Natural killer cell (primary cell): Measurements from ENCODE around the gene SULT1A3. TPM values are rescaled to one million over a fixed set of nuclear protein-coding genes. Genes with fewer than 3 reads are reported as not detected.
"Not testable (repeated sequence)": the region's sequence is repeated elsewhere in the genome, so short reads cannot be mapped to it uniquely, and the experiment has no call there.

Experiments used
- ATAC-seq, 3 donors: fragments of 150-1000 bp in 2 of 3; fragments of 200-7000 bp in 1 of 3; cut with Tn5 transposase; 1 replicate in 1 of 3; 2 replicates in 2 of 3; pipeline ENCODE4 v1.10.0; 2021; ENCODE audit warnings: mild to moderate bottlenecking in 2 of 3, moderate library complexity in 2 of 3
- DNase-seq, 2 donors: peaks; one replicate each; pipeline versions ENCODE4 v3.0.0 to v3.0.0-alpha.2; 2013 to 2021; ENCODE audit warnings: mixed read lengths in 1 of 2
- H3K27ac ChIP-seq: one replicate; pipeline ENCODE4 v1.5.1; 2013; ENCODE audit warnings: mild to moderate bottlenecking, low read length
- H3K27me3 ChIP-seq: one replicate; pipeline ENCODE4 v1.6.1; 2013; ENCODE audit warnings: low read length; ENCODE audit not compliant: control insufficient read depth, insufficient read depth
- H3K36me3 ChIP-seq: one replicate; pipeline ENCODE4 v1.6.1; 2013; ENCODE audit warnings: low read length; ENCODE audit not compliant: control insufficient read depth, insufficient read depth
- H3K4me1 ChIP-seq: one replicate; pipeline ENCODE4 v1.6.1; 2013; ENCODE audit warnings: low read length; ENCODE audit not compliant: control insufficient read depth, insufficient read depth
- H3K4me3 ChIP-seq: one replicate; pipeline ENCODE4 v1.5.1; 2013; ENCODE audit warnings: low read length
- H3K9me3 ChIP-seq: one replicate; pipeline ENCODE4 v1.6.1; 2013; ENCODE audit warnings: low read length; ENCODE audit not compliant: control insufficient read depth, insufficient read depth
- H3K27ac Mint-ChIP-seq, 2 donors: one replicate each; pipeline ENCODE4 v1.8.0; 2022; ENCODE audit warnings: mild to moderate bottlenecking in 2 of 2, mixed read lengths in 2 of 2, moderate library complexity in 1 of 2
- H3K27me3 Mint-ChIP-seq, 2 donors: one replicate each; pipeline ENCODE4 v1.8.0; 2022; ENCODE audit warnings: low read depth in 2 of 2, mixed read lengths in 2 of 2
- H3K36me3 Mint-ChIP-seq: one replicate; pipeline ENCODE4 v1.8.0; 2022; ENCODE audit warnings: mixed read lengths
- H3K4me1 Mint-ChIP-seq, 2 donors: one replicate each; pipeline ENCODE4 v1.8.0; 2022; ENCODE audit warnings: mixed read lengths in 2 of 2
- H3K4me3 Mint-ChIP-seq: one replicate; pipeline ENCODE4 v1.8.0; 2022; ENCODE audit warnings: mild to moderate bottlenecking, moderate library complexity, mixed read lengths
- H3K9me3 Mint-ChIP-seq, 2 donors: one replicate each; pipeline ENCODE4 v1.8.0; 2022; ENCODE audit warnings: mixed read lengths in 2 of 2
- CTCF ChIP-seq: fragments of 200-600 bp; IDR thresholded peaks from one replicate; pipeline ENCODE4 v1.8.0; 2022; ENCODE audit warnings: antibody characterized with exemption
- WGBS: methylation state at CpG from one replicate; pipeline ENCODE4 v1.1.7; 2013; ENCODE audit warnings: missing lambda C conversion rate; ENCODE audit not compliant: insufficient coverage; 5-methylcytosine and 5-hydroxymethylcytosine counted together
- intact Hi-C: fragments of 100-400 bp; cut with micrococcal nuclease; formaldehyde crosslinking; loops from one replicate; pipeline ENCODE4 v1.14.2; 2022
- total RNA-seq, 4 donors: library from RNA; stranded (reverse); fragments of 120-200 nt in 1 of 4; gene quantifications; one replicate each; pipeline versions ENCODE4 v1.2.3 to v1.2.4, GENCODE V29; 2013 to 2022

The SULT1A3 gene
- total RNA-seq, 3 donors from 2014 or later (not counting 1 experiment from before 2014, with no cell fraction given): 15.9 to 27.1 (median 19.4) TPM

- intact Hi-C loops: no loop called here
- Histone ChIP-seq H3K27me3 (no peaks in the 10 kb centered on the region), H3K4me3 (no peak overlapping the region), H3K4me1 (no peaks in the 10 kb centered on the region), H3K9me3 (no peaks in the 10 kb centered on the region), H3K36me3 (no peaks in the 10 kb centered on the region), H3K27ac (no peak overlapping the region)
- no peak for TF ChIP-seq CTCF
- H3K4me3 Mint-ChIP-seq: no peak overlapping the region
- no peaks in the 10 kb centered on the region for H3K36me3 Mint-ChIP-seq
- no peaks in the 10 kb centered on the region for H3K4me1 Mint-ChIP-seq
- no peak overlapping the region for H3K27ac Mint-ChIP-seq
- no peak for DNase-seq
- no peaks in the 10 kb centered on the region for H3K9me3 Mint-ChIP-seq
- no peak for ATAC-seq
- no peaks in the 10 kb centered on the region for H3K27me3 Mint-ChIP-seq
- WGBS: 93% methylated on average over 4 of the region's 7 CpGs
Observed at GRCh38 chr16:30173054-30173453, 26.0 kb upstream of the SULT1A3 start.

- intact Hi-C loops, ATAC-seq, H3K4me1 ChIP-seq, H3K27ac ChIP-seq, H3K4me1 Mint-ChIP-seq, H3K4me3 ChIP-seq, H3K36me3 ChIP-seq, H3K27me3 Mint-ChIP-seq, H3K9me3 ChIP-seq, H3K27me3 ChIP-seq, H3K4me3 Mint-ChIP-seq, H3K36me3 Mint-ChIP-seq, DNase-seq, H3K27ac Mint-ChIP-seq, H3K9me3 Mint-ChIP-seq: not testable (repeated sequence)
- WGBS: 94% methylated on average over 6 of the region's 6 CpGs
Observed at GRCh38 chr16:30176876-30177275, 22.2 kb upstream of the SULT1A3 start.

- Histone ChIP-seq H3K4me1 (peaks cover 12% of the 10 kb centered on the region), H3K4me3 (no peak overlapping the region), H3K27ac (no peak overlapping the region), H3K27me3 (no peaks in the 10 kb centered on the region), H3K36me3 (no peaks in the 10 kb centered on the region), H3K9me3 (no peaks in the 10 kb centered on the region)
- no peak for TF ChIP-seq CTCF
- Mint-ChIP-seq H3K4me3 (no peak overlapping the region), H3K36me3 (no peaks in the 10 kb centered on the region), H3K9me3 (no peaks in the 10 kb centered on the region), H3K27me3 (no peaks in the 10 kb centered on the region), H3K27ac (no peak overlapping the region), H3K4me1 (peaks cover 10 to 13% of the 10 kb centered on the region in 2 donors)
- no peak for DNase-seq
- intact Hi-C loops: no loop called here
- no peak for ATAC-seq
- 96% methylated on average over 1 of the region's 4 CpGs for WGBS
Observed at GRCh38 chr16:30179195-30179594, 19.9 kb upstream of the SULT1A3 start.

GRCh38 chr16:30179931-30180330, 19.1 kb upstream of the SULT1A3 start:
- no peaks in the 10 kb centered on the region for H3K9me3 Mint-ChIP-seq
- H3K27ac ChIP-seq: no peak overlapping the region
- peaks cover 6% of the 10 kb centered on the region for H3K36me3 ChIP-seq
- DNase-seq (no peak), ATAC-seq (no peak)
- H3K9me3 ChIP-seq: no peaks in the 10 kb centered on the region
- intact Hi-C loops: no loop called here
- no peak overlapping the region for H3K4me3 Mint-ChIP-seq
- H3K27ac Mint-ChIP-seq: no peak overlapping the region
- WGBS: 96% methylated on average over 9 of the region's 9 CpGs
- peaks cover 14% of the 10 kb centered on the region for H3K4me1 ChIP-seq
- no peaks in the 10 kb centered on the region for H3K27me3 ChIP-seq
- TF ChIP-seq CTCF: no peak
- peaks cover 18 to 20% of the 10 kb centered on the region in 2 donors for H3K4me1 Mint-ChIP-seq
- H3K4me3 ChIP-seq: no peak overlapping the region
- H3K27me3 Mint-ChIP-seq: no peaks in the 10 kb centered on the region
- H3K36me3 Mint-ChIP-seq: no peaks in the 10 kb centered on the region
